Neuron (in vitro differentiated cells): ENCODE data around the gene PYGM.

ENCODE experiments used
- H2AFZ ChIP-seq: one replicate; pipeline ENCODE4 v1.6.1; 2013; ENCODE audit warnings: low read depth, mild to moderate bottlenecking, inconsistent platforms, low read length, moderate library complexity
- H3K27me3 ChIP-seq: one replicate; pipeline ENCODE4 v1.6.1; 2013; ENCODE audit warnings: low read length; ENCODE audit not compliant: insufficient read depth
- H3K36me3 ChIP-seq: one replicate; pipeline ENCODE4 v1.6.1; 2013; ENCODE audit warnings: low read length; ENCODE audit not compliant: insufficient read depth
- H3K4me1 ChIP-seq: one replicate; pipeline ENCODE4 v1.6.1; 2013; ENCODE audit warnings: low read length; ENCODE audit not compliant: insufficient read depth
- H3K4me3 ChIP-seq: 2 replicates; pipeline ENCODE4 v1.5.1; 2013; ENCODE audit warnings: mild to moderate bottlenecking, low read length, moderate library complexity
- H3K9me3 ChIP-seq: one replicate; pipeline ENCODE4 v1.6.1; 2013; ENCODE audit warnings: low read length

Gene PYGM

DNA sequence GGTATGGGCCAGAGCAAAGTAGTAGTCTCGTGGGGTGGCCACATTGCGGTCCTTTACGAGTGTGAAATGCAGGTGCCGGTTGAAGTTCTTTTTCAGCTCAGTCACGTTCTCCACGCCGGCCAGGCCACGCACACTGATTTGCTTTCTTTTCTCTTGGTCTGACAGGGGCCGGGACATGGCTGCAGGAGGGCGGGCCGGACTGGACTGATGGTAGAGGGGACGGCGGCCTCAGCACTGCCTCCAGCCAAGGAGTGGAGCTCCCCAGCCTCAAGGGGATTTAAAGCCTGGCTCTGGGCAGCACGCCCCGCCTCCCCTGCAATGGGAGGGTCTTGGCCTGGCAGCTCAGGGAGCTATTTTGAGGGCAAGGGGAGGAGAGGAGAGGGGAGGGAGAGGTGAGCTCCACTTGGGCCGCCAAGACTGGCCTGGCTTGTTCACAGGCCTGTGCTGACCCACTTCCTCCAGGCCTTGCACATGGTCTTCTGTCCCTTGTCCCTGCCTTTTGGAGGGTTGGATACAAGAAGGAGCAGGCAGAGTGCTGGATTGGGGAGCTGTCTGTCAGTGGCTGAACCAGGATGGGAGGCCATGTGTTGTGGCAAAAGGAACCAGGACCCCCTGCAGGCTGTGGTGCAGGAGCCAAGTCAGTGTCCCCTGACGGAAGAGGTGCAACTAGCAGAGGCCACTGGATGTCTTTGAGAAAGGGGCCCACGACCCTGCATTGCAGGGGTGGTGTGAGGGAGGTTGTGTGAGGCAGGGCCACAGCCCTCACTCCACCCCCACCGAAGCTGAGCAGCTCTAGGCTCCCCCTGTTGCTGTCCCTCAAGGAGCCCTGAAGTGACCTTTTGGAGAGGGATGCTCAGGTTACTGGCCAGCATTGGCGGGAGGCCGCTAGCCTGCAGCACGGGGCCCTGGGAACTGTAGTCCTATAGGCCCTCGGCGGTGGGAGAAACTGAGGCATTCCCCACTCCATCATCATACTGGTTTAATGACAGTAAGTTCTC lies at the start of gene PYGM:
Gene PYGM, minus strand, starts transcription at position 253 of the 998 bp plus-strand sequence. Its CDS starts 76 bp downstream, at position 177.
- H3K4me1 ChIP-seq = peaks cover 49% of the 10 kb centered on the region
- H3K4me3 ChIP-seq = no peak within 1 kb of the TSS
- peaks cover 21% of the 10 kb centered on the region for H3K36me3 ChIP-seq

GRCh38 chr11:64805481-64805880 lies 45.7 kb upstream of the PYGM start:
- Histone ChIP-seq H2AFZ (no peak overlapping the region), H3K9me3 (no peaks in the 10 kb centered on the region), H3K27me3 (no peaks in the 10 kb centered on the region), H3K36me3 (peaks cover 38% of the 10 kb centered on the region), H3K4me3 (no peak overlapping the region), H3K4me1 (peaks cover 19% of the 10 kb centered on the region)

More for the DNA sequence above, at the start of gene PYGM:
- no peak within 1 kb of the TSS for H2AFZ ChIP-seq
- no peaks in the 10 kb centered on the region for H3K9me3 ChIP-seq
- no peaks in the 10 kb centered on the region for H3K27me3 ChIP-seq

- Histone ChIP-seq H3K36me3 (peaks cover 38% of the 10 kb centered on the region), H3K4me1 (peaks cover 15% of the 10 kb centered on the region), H3K27me3 (no peaks in the 10 kb centered on the region), H3K4me3 (no peak overlapping the region), H3K9me3 (no peaks in the 10 kb centered on the region), H2AFZ (no peak overlapping the region)
Observed at GRCh38 chr11:64804346-64805210, 44.8 kb upstream of the PYGM start.

- H2AFZ ChIP-seq = no peak overlapping the region
- H3K4me1 ChIP-seq = peaks cover 10% of the 10 kb centered on the region
- H3K27me3 ChIP-seq = no peaks in the 10 kb centered on the region
- no peaks in the 10 kb centered on the region for H3K9me3 ChIP-seq
- H3K36me3 ChIP-seq = peaks cover 38% of the 10 kb centered on the region
- H3K4me3 ChIP-seq = peak overlapping the region; percentile 44
Observed at GRCh38 chr11:64803846-64804345, 44.1 kb upstream of the PYGM start.

GRCh38 chr11:64803158-64803845 lies 43.5 kb upstream of the PYGM start, which contains the start of gene MAP4K2:
TSS of gene MAP4K2 (minus strand) at chr11:64803214. CDS start at chr11:64803149, 65 bp downstream.
- Histone ChIP-seq H3K4me1 (peaks cover 10% of the 10 kb centered on the region), H3K36me3 (peaks cover 37% of the 10 kb centered on the region), H3K9me3 (no peaks in the 10 kb centered on the region), H3K4me3 (peak within 1 kb of the TSS; percentile 44), H2AFZ (peak within 1 kb of the TSS; percentile 13), H3K27me3 (no peaks in the 10 kb centered on the region)

DNA sequence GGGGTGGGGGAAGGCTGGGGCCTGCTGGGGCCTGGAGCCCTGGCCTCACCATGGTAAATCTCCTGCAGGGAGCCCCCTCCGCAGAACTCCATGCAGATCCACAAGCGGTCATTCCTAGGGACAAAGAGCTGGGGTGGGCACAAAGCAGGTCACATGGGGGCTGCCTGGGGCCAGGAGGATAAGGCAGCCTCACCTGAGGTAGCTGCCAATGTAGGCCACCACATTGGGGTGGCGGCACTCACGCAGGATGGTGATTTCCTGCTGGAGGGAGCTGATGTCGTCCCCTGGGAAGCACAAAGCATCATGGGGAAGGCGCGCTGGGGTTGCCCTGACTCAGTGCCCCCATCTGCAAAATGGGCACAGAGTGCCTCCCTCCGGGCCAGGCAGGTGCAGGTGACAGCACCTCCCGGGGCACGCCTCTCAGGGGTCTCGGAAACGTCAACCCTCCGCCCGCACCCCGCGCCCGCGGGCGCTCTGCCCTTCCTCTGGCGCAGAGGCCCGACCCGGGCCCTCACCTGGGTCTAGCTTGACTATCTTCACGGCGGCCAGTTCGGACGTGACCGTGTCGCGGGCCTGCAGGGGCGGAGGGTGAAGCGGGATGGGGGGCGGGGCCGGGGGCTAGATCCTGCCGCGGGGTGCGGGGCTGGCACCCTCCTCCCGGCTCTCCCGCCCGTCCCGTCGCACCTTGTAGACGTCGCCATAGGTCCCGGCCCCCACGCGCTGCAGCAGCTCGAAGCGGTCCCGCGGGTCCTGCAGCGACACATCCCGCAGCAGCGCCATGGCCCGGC lies 42.8 kb upstream of the PYGM start:
- Histone ChIP-seq H3K36me3 (peaks cover 30% of the 10 kb centered on the region), H2AFZ (no peak overlapping the region), H3K9me3 (no peaks in the 10 kb centered on the region), H3K4me1 (peaks cover 10% of the 10 kb centered on the region), H3K4me3 (peak overlapping the region; percentile 31), H3K27me3 (no peaks in the 10 kb centered on the region)

DNA sequence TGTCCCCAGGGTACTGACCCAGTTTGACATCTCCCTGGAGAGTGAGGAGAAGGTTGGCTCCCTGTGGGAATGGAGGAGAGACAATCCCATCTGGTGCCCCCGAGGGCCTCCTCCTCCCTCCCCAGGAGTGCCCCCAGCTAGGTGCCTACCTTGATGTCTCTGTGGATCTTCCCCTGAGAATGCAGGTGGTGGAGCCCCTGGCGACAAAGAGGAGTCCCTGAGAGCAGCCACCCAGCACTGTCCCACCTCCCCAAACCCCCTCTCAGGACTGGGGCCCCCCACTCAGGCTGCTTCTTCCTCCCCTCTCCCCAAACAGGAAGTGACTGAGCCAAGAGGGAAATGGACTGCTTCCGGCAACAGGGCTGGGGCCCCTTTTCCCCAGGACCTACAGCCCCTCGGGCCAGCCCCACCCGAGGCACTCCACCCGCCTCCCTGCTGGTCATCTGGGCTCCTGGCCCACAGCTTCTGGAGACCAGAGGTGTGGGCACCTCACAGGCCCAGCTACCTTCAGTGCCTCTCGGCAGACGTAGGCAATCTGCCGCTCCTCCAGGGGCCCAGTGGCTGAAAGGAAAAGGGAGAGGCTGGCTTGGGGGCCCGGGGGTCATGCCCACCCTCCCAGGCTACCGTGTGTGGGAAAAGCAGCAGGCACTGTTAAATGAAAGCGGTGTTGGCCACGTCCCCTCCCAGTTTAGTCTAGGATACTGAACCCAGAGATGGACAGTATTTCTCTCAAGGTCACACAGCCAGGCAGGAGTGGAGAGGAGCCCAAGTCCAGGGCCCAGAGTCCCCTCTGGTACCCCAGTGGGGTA lies 42.0 kb upstream of the PYGM start:
- Histone ChIP-seq H3K9me3 (no peaks in the 10 kb centered on the region), H3K4me1 (peaks cover 10% of the 10 kb centered on the region), H3K27me3 (no peaks in the 10 kb centered on the region), H2AFZ (no peak overlapping the region), H3K4me3 (no peak overlapping the region), H3K36me3 (peaks cover 26% of the 10 kb centered on the region)

DNA sequence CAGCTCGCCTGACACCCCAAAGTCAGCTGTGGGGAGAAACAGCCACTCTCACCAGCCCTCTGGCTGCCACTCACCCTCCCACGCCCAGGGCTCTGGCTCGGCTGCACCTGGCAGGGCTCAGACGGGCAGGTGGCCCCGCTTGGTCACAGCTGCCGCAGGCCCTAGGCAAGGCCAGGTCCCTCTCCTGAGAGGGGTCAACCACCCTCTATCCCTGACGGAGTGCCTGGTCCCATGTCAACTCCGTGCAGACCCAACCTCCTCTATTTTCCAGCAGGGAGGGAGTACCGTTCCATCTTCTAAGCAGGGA lies 41.3 kb upstream of the PYGM start:
- Histone ChIP-seq H3K36me3 (peaks cover 19% of the 10 kb centered on the region), H3K9me3 (no peaks in the 10 kb centered on the region), H3K4me1 (peaks cover 10% of the 10 kb centered on the region), H3K4me3 (no peak overlapping the region), H2AFZ (no peak overlapping the region), H3K27me3 (no peaks in the 10 kb centered on the region)

GRCh38 chr11:64800303-64801157 lies 40.8 kb upstream of the PYGM start:
- H3K9me3 ChIP-seq = no peaks in the 10 kb centered on the region
- H3K4me1 ChIP-seq = peaks cover 10% of the 10 kb centered on the region

GRCh38 chr11:64799623-64800302 lies 40.0 kb upstream of the PYGM start:
- Histone ChIP-seq H3K9me3 (no peaks in the 10 kb centered on the region), H3K4me1 (peaks cover 10% of the 10 kb centered on the region), H3K4me3 (no peak overlapping the region), H2AFZ (no peak overlapping the region), H3K27me3 (no peaks in the 10 kb centered on the region), H3K36me3 (peaks cover 6% of the 10 kb centered on the region)

More at GRCh38 chr11:64800303-64801157, 40.8 kb upstream of the PYGM start:
- Histone ChIP-seq H3K27me3 (no peaks in the 10 kb centered on the region), H3K36me3 (peaks cover 13% of the 10 kb centered on the region), H3K4me3 (no peak overlapping the region), H2AFZ (no peak overlapping the region)
